ENCODE measurements around the gene FBXW11. TPM values are rescaled to one million over a fixed set of nuclear protein-coding genes. Genes with fewer than 3 reads are reported as not detected.

Gene FBXW11
- total RNA-seq, 1 experiment from 2014 or later, result 85.3 TPM

DNA sequence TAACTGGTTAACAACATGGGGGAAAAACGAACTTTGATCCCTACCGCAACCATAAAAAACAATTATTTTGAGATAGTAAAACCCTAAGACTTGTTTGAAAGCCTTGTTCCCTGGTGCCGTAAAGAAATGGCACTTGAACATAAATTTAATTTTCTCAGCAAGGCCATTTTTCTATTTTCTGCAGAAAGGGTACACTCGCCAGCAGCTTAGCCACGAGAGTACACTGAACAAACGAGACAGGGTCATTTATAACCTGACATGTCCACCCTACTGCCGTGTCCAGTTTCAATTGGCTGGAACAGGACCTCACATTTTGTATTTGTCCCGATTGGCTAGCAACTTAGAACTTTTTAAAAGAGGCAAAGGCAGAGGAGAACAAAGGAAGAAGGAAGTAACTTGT lies 26.8 kb downstream of the FBXW11 start:
- Mint-ChIP-seq H3K36me3 (ENCODE audit: insufficient read depth in 1 of 3, low read depth in 3 of 3) (peaks cover 11 to 14% (median 12%) of the 10 kb centered on the region in 3 experiments), H3K9me3 (peaks cover 8 to 11% of the 10 kb centered on the region in 2 experiments), H3K4me1 (peaks cover 81 to 89% of the 10 kb centered on the region in 2 experiments), H3K4me3 (no peak overlapping the region), H3K27me3 (ENCODE audit: low read depth) (no peaks in the 10 kb centered on the region), H3K27ac (peak overlapping the region; percentile 45 to 95 (median 88); a peak in 4 of 7 replicates)
- Histone ChIP-seq H3K18ac (ENCODE audit: insufficient read length, low read depth, low read length) (no peak overlapping the region), H2AK5ac (ENCODE audit: insufficient read length, low read length) (no peak overlapping the region), H3K27me3 (ENCODE audit: insufficient read depth, low read length) (no peaks in the 10 kb centered on the region), H4K20me1 (ENCODE audit: control insufficient read depth, insufficient read depth, insufficient read length) (no peaks in the 10 kb centered on the region), H2BK5ac (ENCODE audit: insufficient read length, low read length) (no peak overlapping the region), H3K4ac (ENCODE audit: low read depth, low read length) (no peak overlapping the region), H3T11ph (ENCODE audit: low read length) (no peak overlapping the region), H3K23me2 (ENCODE audit: insufficient read length, low read depth, low read length, poor library complexity, severe bottlenecking) (no peaks in the 10 kb centered on the region), H3K79me1 (ENCODE audit: insufficient read depth, low read depth, low read length, poor library complexity, severe bottlenecking) (no peaks in the 10 kb centered on the region), H2AFZ (ENCODE audit: low read length) (no peak overlapping the region), H4K8ac (replicated peaks; ENCODE audit: insufficient read length, low read depth, low read length) (no peak overlapping the region), H2BK120ac (ENCODE audit: low read depth, low read length, poor library complexity, severe bottlenecking) (no peak overlapping the region), H3K9me3 (ENCODE audit: control insufficient read depth, low read depth, low read length) (no peaks in the 10 kb centered on the region), H3K23ac (ENCODE audit: insufficient read length, low read depth, low read length) (no peak overlapping the region), H4K91ac (ENCODE audit: insufficient read length, low read depth, low read length) (no peak overlapping the region), H4K5ac (ENCODE audit: insufficient read length, low read depth, low read length) (no peak overlapping the region), H3K56ac (ENCODE audit: insufficient read length, low read depth, low read length) (no peak overlapping the region), H2BK15ac (ENCODE audit: low read depth, low read length) (no peak overlapping the region), H3K14ac (ENCODE audit: insufficient read depth, low read length) (no peak overlapping the region), H3K9ac (ENCODE audit: extremely low read depth, insufficient read length, low read length) (no peak overlapping the region), H3K27ac (ENCODE audit: insufficient read length, low read depth, low read length) (peak overlapping the region; percentile 75), H3K4me2 (ENCODE audit: insufficient read depth, insufficient read length, low read length) (no peak overlapping the region), H3K79me2 (ENCODE audit: insufficient read depth, low read length) (peaks cover 50% of the 10 kb centered on the region; the same call in 1 of the 2 replicates), H2BK20ac (ENCODE audit: low read depth, low read length, poor library complexity, severe bottlenecking) (no peak overlapping the region), H2BK12ac (ENCODE audit: insufficient read length, low read depth, low read length) (no peak overlapping the region), H3K4me1 (ENCODE audit: insufficient read depth, low read length) (peaks cover 31% of the 10 kb centered on the region)
- WGBS (ENCODE audit: extremely low coverage, insufficient read length, low lambda C conversion rate), result no CpG with 5 or more reads among the region's 8 CpGs
- peak; percentile 54 for DNase-seq
- TF ChIP-seq, protein P1, sequence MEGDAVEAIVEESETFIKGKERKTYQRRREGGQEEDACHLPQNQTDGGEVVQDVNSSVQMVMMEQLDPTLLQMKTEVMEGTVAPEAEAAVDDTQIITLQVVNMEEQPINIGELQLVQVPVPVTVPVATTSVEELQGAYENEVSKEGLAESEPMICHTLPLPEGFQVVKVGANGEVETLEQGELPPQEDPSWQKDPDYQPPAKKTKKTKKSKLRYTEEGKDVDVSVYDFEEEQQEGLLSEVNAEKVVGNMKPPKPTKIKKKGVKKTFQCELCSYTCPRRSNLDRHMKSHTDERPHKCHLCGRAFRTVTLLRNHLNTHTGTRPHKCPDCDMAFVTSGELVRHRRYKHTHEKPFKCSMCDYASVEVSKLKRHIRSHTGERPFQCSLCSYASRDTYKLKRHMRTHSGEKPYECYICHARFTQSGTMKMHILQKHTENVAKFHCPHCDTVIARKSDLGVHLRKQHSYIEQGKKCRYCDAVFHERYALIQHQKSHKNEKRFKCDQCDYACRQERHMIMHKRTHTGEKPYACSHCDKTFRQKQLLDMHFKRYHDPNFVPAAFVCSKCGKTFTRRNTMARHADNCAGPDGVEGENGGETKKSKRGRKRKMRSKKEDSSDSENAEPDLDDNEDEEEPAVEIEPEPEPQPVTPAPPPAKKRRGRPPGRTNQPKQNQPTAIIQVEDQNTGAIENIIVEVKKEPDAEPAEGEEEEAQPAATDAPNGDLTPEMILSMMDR (conservative IDR thresholded peaks at IDR 0.05), result no peak
